ENCODE measurements around the gene CD248. TPM values are rescaled to one million over a fixed set of nuclear protein-coding genes. Genes with fewer than 3 reads are reported as not detected.

CD248 gene
- total RNA-seq, 2 experiments from 2014 or later = 3.3 to 3.4 TPM

GRCh38 chr11:66275396-66275795 is 41.4 kb downstream of the CD248 start:
- ATAC-seq (ENCODE audit: poor library complexity) = no peak
- peaks cover 53% of the 10 kb centered on the region for H3K36me3 ChIP-seq (ENCODE audit: insufficient read depth, low read length)
- intact Hi-C loops (cut with DNase I, micrococcal nuclease) = no loop called here
- H3K4me1 ChIP-seq (ENCODE audit: insufficient read depth, low read length) = peaks cover 51% of the 10 kb centered on the region
- no peak overlapping the region for H3K27ac Mint-ChIP-seq
- H3K9me3 ChIP-seq (ENCODE audit: control insufficient read depth in 1 of 2, insufficient read depth in 1 of 2, low read length in 2 of 2) = no peaks in the 10 kb centered on the region
- peaks cover 30% of the 10 kb centered on the region for H3K4me1 Mint-ChIP-seq (ENCODE audit: low read depth)
- H3K27ac ChIP-seq (ENCODE audit: low read depth in 1 of 2, low read length in 2 of 2) = no peak overlapping the region
- H3K4me3 Mint-ChIP-seq = no peak overlapping the region
- peaks cover 63% of the 10 kb centered on the region for H3K36me3 Mint-ChIP-seq (ENCODE audit: low read depth)
- CTCF ChIA-PET = no interaction called here
- TF ChIP-seq CTCF (IDR thresholded peaks at IDR 0.05) = no peak
- POLR2A ChIA-PET = no interaction called here
- H3K27me3 Mint-ChIP-seq = no peaks in the 10 kb centered on the region
- H3K9me3 Mint-ChIP-seq = no peaks in the 10 kb centered on the region
- no peaks in the 10 kb centered on the region for H3K27me3 ChIP-seq (ENCODE audit: control insufficient read depth in 1 of 2, insufficient read depth in 2 of 2, low read length in 2 of 2)
- DNase-seq = no peak
- no peak overlapping the region for H3K4me3 ChIP-seq (ENCODE audit: low read length)

DNA sequence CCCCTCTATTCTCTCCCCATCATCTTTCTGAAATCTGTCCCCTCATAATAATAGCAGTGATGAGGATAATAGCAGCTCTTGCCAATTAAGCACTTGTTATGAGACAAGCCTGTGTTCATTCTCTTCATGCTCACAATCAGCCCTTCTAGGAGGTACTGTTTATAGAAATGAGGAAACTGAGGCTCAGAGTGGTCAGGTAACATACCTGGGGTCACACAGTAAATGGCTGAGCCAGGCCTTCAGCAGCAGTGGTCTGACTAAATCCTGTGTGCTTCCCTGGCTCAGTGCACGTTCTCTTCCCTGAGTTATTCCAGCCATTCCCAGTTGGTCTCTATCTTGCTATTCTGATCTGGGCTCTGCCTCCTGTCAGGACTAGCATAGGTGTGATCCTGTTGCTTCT is 42.6 kb downstream of the CD248 start:
- H3K4me1 ChIP-seq (ENCODE audit: insufficient read depth, low read length) = peaks cover 55% of the 10 kb centered on the region
- no peaks in the 10 kb centered on the region for H3K9me3 Mint-ChIP-seq
- no peak overlapping the region for H3K27ac ChIP-seq (ENCODE audit: low read depth in 1 of 2, low read length in 2 of 2)
- H3K36me3 Mint-ChIP-seq (ENCODE audit: low read depth) = peaks cover 69% of the 10 kb centered on the region
- H3K27ac Mint-ChIP-seq = no peak overlapping the region
- POLR2A ChIA-PET = no interaction called here
- H3K4me3 ChIP-seq (ENCODE audit: low read length) = no peak overlapping the region
- ATAC-seq (ENCODE audit: poor library complexity) (no peak), DNase-seq (no peak)
- no peaks in the 10 kb centered on the region for H3K9me3 ChIP-seq (ENCODE audit: control insufficient read depth in 1 of 2, insufficient read depth in 1 of 2, low read length in 2 of 2)
- H3K4me3 Mint-ChIP-seq = peak overlapping the region; percentile 38
- intact Hi-C loops (cut with DNase I, micrococcal nuclease) = no loop called here
- no peaks in the 10 kb centered on the region for H3K27me3 ChIP-seq (ENCODE audit: control insufficient read depth in 1 of 2, insufficient read depth in 2 of 2, low read length in 2 of 2)
- peaks cover 54% of the 10 kb centered on the region for H3K36me3 ChIP-seq (ENCODE audit: insufficient read depth, low read length)
- peaks cover 36% of the 10 kb centered on the region for H3K4me1 Mint-ChIP-seq (ENCODE audit: low read depth)
- no peak for TF ChIP-seq CTCF (IDR thresholded peaks at IDR 0.05)
- CTCF ChIA-PET = interaction anchor here (1.7 kb wide), 1 partner anchor 8 kb away, joined by 6 read pairs; no protein-coding TSS in a partner anchor
- H3K27me3 Mint-ChIP-seq = no peaks in the 10 kb centered on the region

DNA sequence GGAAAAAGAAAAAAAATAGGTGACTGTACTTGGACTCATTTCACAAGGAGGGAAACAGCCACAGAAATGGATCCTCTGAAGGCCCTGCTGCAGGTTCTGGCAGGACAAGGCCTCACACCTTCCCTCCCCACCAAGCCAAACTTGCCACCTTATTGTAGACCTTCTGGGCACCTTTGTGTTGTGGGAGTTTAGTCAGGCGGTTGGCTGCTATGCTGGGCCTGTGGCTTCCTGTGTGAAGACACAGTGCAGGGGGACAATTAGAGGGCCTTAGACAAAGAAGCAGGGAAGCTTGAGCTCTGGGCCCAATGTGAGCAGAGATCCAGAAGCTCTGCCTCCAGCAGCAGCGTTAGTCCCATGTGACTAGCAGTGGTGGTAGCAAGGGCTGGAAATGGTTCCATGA is 44.2 kb downstream of the CD248 start:
- DNase-seq = peak in 2 of 14 experiments; percentile 46 to 64
- Histone ChIP-seq H3K27me3 (ENCODE audit: control insufficient read depth in 1 of 2, insufficient read depth in 2 of 2, low read length in 2 of 2) (no peaks in the 10 kb centered on the region), H3K4me3 (ENCODE audit: low read length) (no peak overlapping the region), H3K27ac (ENCODE audit: low read depth in 1 of 2, low read length in 2 of 2) (no peak overlapping the region), H3K4me1 (ENCODE audit: insufficient read depth, low read length) (peaks cover 55% of the 10 kb centered on the region), H3K36me3 (ENCODE audit: insufficient read depth, low read length) (peaks cover 54% of the 10 kb centered on the region), H3K9me3 (ENCODE audit: control insufficient read depth in 1 of 2, insufficient read depth in 1 of 2, low read length in 2 of 2) (no peaks in the 10 kb centered on the region)
- no peak for TF ChIP-seq CTCF (IDR thresholded peaks at IDR 0.05)
- intact Hi-C loops (cut with DNase I, micrococcal nuclease) = no loop called here
- no peak for ATAC-seq (ENCODE audit: poor library complexity)
- H3K4me1 Mint-ChIP-seq (ENCODE audit: low read depth) = peaks cover 49% of the 10 kb centered on the region
- ChIA-PET CTCF (interaction anchor here (1.7 kb wide), 1 partner anchor 10 kb away, joined by 6 read pairs; no protein-coding TSS in a partner anchor), POLR2A (interaction anchor here (1.6 kb wide), 1 partner anchor 17 kb away, joined by 5 read pairs; the partner anchor contains the start of gene YIF1A)
- H3K4me3 Mint-ChIP-seq = peak overlapping the region; percentile 34
- no peaks in the 10 kb centered on the region for H3K27me3 Mint-ChIP-seq
- H3K27ac Mint-ChIP-seq = no peak overlapping the region
- H3K36me3 Mint-ChIP-seq (ENCODE audit: low read depth) = peaks cover 84% of the 10 kb centered on the region
- H3K9me3 Mint-ChIP-seq = no peaks in the 10 kb centered on the region

Data from CD4-positive, alpha-beta T cell (primary cell).